Fibroblast of lung (primary cell): ENCODE results near the gene PGPEP1. TPM values are rescaled to one million over a fixed set of nuclear protein-coding genes. Genes with fewer than 3 reads are reported as not detected.

Experiments
- DNase-seq, 2 donors: peaks; one replicate each; pipeline versions ENCODE4 v3.0.0 to v3.0.0-alpha.2; 2010; ENCODE audit warnings: low read depth in 2 of 2
- H2AFZ ChIP-seq: 2 replicates; pipeline ENCODE4 v1.5.1; 2012; ENCODE audit warnings: low read length, control low read depth, inconsistent platforms
- H3K27ac ChIP-seq: 2 replicates; pipeline ENCODE4 v1.5.1; 2011; ENCODE audit warnings: low read length, control low read depth; ENCODE audit not compliant: insufficient read depth
- H3K27me3 ChIP-seq: 2 replicates; pipeline ENCODE4 v1.5.1; 2011; ENCODE audit warnings: mild to moderate bottlenecking, low read length; ENCODE audit not compliant: control insufficient read depth, insufficient read depth
- H3K36me3 ChIP-seq: 2 replicates; pipeline ENCODE4 v1.5.1; 2011; ENCODE audit warnings: low read length; ENCODE audit not compliant: control insufficient read depth, insufficient read depth
- H3K4me1 ChIP-seq: 2 replicates; pipeline ENCODE4 v1.5.1; 2011; ENCODE audit warnings: low read length; ENCODE audit not compliant: control insufficient read depth, insufficient read depth; ENCODE audit errors: extremely low read depth
- H3K4me2 ChIP-seq: 2 replicates; pipeline ENCODE4 v1.5.1; 2011; ENCODE audit warnings: low read length, control low read depth; ENCODE audit not compliant: insufficient read depth; ENCODE audit errors: extremely low read depth
- H3K4me3 ChIP-seq, 4 experiments: fragments of 200-600 bp in 1 of 4; sonication (generic) in 1 of 4; replicated peaks in 1 of 4; 2 replicates each; pipeline ENCODE4 v1.5.1; 2011 to 2016; ENCODE audit warnings: low read length in 4 of 4, low read depth in 3 of 4, mild to moderate bottlenecking in 3 of 4, control low read depth in 2 of 4, inconsistent platforms in 1 of 4, mixed read lengths in 1 of 4; ENCODE audit not compliant: insufficient read depth in 1 of 4; ENCODE audit errors: control extremely low read depth in 1 of 4
- H3K79me2 ChIP-seq: 2 replicates; pipeline ENCODE4 v1.5.1; 2012; ENCODE audit warnings: mild to moderate bottlenecking, low read length, inconsistent platforms; ENCODE audit not compliant: control insufficient read depth, insufficient read depth
- H3K9ac ChIP-seq: 2 replicates; pipeline ENCODE4 v1.5.1; 2011; ENCODE audit warnings: mild to moderate bottlenecking, low read length, control low read depth; ENCODE audit not compliant: insufficient read depth
- H3K9me3 ChIP-seq: 2 replicates; pipeline ENCODE4 v1.5.1; 2012; ENCODE audit warnings: low read depth, low read length; ENCODE audit not compliant: control insufficient read depth, insufficient read depth
- H4K20me1 ChIP-seq: 2 replicates; pipeline ENCODE4 v1.5.1; 2011; ENCODE audit warnings: low read length; ENCODE audit not compliant: control insufficient read depth, insufficient read depth; ENCODE audit errors: extremely low read depth
- EZH2 ChIP-seq: IDR thresholded peaks from 2 replicates; pipeline ENCODE4 v1.5.1; 2012; ENCODE audit warnings: low read length, control low read depth, mild to moderate bottlenecking; ENCODE audit errors: missing control alignments
- polyA plus RNA-seq, 2 donors: library from polyadenylated mRNA; depleted of rRNA in 1 of 2; stranded (reverse) in 1 of 2; unstranded in 1 of 2; fragments of >200 nt; gene quantifications; 2 replicates each; pipeline ENCODE4 v1.2.1, GENCODE V29; 2011 to 2012; ENCODE audit warnings: missing spikeins in 1 of 2
- total RNA-seq: library from RNA; depleted of rRNA; stranded (reverse); fragments of >200 nt; gene quantifications from 2 replicates; pipeline ENCODE4 v1.2.1, GENCODE V29; 2014
- TF ChIP-seq, protein P1 (sequence below), 2 donors: IDR thresholded peaks in 1 of 2; conservative IDR thresholded peaks in 1 of 2; 1 replicate in 1 of 2; 2 replicates in 1 of 2; pipeline ENCODE4 v1.5.1; 2011 to 2012; ENCODE audit warnings: low read length in 2 of 2, control low read depth in 1 of 2, inconsistent platforms in 1 of 2, low read depth in 1 of 2, mild to moderate bottlenecking in 1 of 2

The PGPEP1 gene
- total and polyA plus RNA-seq, 2 donors (not counting 1 experiment from before 2014, with no cell fraction given), result 17.0 to 78.8 TPM

DNA sequence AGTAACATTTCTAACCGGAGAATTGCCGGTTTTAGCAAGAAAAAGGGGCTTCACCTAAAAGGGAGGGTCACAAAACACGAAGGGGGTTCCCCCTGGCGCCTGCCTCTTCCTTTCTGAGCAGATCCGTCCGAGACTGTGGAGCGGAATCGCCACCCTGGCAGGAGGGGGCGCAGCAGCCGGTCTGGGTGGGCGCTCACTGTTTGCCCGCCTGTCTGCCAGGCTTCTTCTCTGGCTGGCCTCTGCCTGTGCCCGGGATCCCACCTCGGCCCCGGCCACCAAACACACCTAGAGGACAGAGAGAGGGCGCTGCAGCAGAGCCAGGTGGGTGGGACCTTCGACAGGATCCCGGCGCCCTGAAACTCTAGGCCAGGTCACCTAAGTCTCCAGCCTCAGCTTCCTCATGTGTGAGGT is 33.1 kb upstream of the PGPEP1 start:
- Histone ChIP-seq H3K4me2 (peak overlapping the region; percentile 68), H3K79me2 (no peaks in the 10 kb centered on the region), H3K36me3 (peaks cover 10% of the 10 kb centered on the region), H3K27me3 (no peaks in the 10 kb centered on the region), H4K20me1 (no peaks in the 10 kb centered on the region), H3K4me1 (peaks cover 25% of the 10 kb centered on the region), H2AFZ (no peak overlapping the region), H3K9ac (no peak overlapping the region), H3K4me3 (no peak overlapping the region), H3K27ac (peak overlapping the region; percentile 52), H3K9me3 (no peaks in the 10 kb centered on the region)
- no peak for DNase-seq
- TF ChIP-seq, protein P1, sequence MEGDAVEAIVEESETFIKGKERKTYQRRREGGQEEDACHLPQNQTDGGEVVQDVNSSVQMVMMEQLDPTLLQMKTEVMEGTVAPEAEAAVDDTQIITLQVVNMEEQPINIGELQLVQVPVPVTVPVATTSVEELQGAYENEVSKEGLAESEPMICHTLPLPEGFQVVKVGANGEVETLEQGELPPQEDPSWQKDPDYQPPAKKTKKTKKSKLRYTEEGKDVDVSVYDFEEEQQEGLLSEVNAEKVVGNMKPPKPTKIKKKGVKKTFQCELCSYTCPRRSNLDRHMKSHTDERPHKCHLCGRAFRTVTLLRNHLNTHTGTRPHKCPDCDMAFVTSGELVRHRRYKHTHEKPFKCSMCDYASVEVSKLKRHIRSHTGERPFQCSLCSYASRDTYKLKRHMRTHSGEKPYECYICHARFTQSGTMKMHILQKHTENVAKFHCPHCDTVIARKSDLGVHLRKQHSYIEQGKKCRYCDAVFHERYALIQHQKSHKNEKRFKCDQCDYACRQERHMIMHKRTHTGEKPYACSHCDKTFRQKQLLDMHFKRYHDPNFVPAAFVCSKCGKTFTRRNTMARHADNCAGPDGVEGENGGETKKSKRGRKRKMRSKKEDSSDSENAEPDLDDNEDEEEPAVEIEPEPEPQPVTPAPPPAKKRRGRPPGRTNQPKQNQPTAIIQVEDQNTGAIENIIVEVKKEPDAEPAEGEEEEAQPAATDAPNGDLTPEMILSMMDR (conservative IDR thresholded peaks at IDR 0.05 in 1 of 2, IDR thresholded peaks at IDR 0.05 in 1 of 2; ENCODE audit: low read depth in 1 of 2, low read length in 2 of 2), result no peak
- no peak for TF ChIP-seq EZH2

DNA sequence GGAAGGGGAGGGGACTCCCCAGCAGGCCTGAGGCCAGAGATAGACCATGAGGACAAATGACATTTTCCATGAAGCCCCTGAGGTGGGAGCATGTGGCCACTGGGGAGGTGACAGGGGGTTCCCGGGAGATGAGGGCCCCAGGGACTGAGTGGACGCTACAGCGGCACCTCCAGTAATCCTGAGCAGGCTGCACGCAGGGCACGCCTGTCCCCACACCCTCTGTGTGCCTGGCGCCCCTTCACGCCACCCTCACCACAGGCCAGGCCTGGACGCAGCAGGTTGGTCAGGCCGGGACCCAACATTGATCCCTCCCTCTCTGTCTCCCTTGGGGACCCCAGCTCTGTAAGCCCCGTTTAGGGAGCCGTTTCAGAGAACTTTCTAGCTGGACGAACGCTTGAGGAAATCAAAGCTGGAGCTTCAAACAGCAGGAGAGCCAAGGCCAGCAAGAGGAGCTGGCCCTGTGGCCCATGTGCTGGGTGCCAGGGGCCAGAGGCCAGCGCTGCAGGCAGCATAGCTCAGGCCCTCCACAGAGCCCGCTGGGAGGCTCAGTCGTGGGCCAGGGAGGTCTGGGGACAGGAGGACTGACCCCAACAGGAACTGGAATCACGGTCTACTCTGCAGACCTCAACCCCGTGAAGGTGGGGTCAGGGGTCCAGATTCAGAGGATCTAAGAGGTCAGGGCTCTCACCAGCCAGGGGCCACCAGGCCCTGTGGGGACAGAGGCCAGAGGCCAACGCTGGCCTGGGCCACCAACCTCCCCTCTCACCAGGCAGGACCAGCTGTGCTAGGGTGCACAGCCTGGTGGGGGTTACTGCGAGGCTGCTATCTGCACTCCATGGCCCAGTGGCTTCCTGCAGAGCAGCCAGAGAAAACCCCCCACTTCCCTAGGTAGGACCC is 32.1 kb upstream of the PGPEP1 start:
- Histone ChIP-seq H4K20me1 (no peaks in the 10 kb centered on the region), H3K27ac (no peak overlapping the region), H3K4me3 (no peak overlapping the region), H3K4me1 (peaks cover 25% of the 10 kb centered on the region), H3K4me2 (no peak overlapping the region), H3K36me3 (peaks cover 14% of the 10 kb centered on the region), H2AFZ (no peak overlapping the region), H3K9me3 (no peaks in the 10 kb centered on the region), H3K79me2 (no peaks in the 10 kb centered on the region), H3K27me3 (no peaks in the 10 kb centered on the region), H3K9ac (no peak overlapping the region)
- no peak for TF ChIP-seq EZH2
- TF ChIP-seq, protein P1 (conservative IDR thresholded peaks at IDR 0.05 in 1 of 2, IDR thresholded peaks at IDR 0.05 in 1 of 2; ENCODE audit: low read depth in 1 of 2, low read length in 2 of 2), result no peak
- DNase-seq, result no peak

DNA sequence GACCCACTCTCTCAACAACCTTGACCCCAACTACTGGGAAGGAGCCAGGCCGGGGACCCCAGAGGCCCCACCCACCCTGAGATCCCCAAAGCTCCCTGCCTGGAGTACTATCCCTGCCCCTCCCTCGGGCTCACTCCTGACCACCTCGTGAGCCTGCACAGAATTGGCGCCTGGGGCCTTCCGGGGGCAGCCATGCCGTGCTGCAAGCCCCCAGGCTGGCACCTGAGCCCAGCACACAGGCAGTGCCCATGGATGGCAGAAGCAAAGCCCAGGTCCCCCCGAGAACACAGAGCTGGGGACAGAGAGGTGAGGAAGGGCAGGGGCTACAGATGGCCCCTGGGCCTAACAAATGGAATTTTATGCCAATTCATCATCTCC is 31.5 kb upstream of the PGPEP1 start:
- Histone ChIP-seq H3K9ac (no peak overlapping the region), H3K9me3 (no peaks in the 10 kb centered on the region), H4K20me1 (no peaks in the 10 kb centered on the region), H2AFZ (no peak overlapping the region), H3K4me2 (no peak overlapping the region), H3K4me1 (peaks cover 20% of the 10 kb centered on the region), H3K4me3 (no peak overlapping the region), H3K27me3 (no peaks in the 10 kb centered on the region), H3K27ac (no peak overlapping the region), H3K36me3 (peaks cover 14% of the 10 kb centered on the region), H3K79me2 (no peaks in the 10 kb centered on the region)
- DNase-seq, result no peak
- TF ChIP-seq EZH2, result no peak
- TF ChIP-seq, protein P1 (conservative IDR thresholded peaks at IDR 0.05 in 1 of 2, IDR thresholded peaks at IDR 0.05 in 1 of 2; ENCODE audit: low read depth in 1 of 2, low read length in 2 of 2), result no peak
